Lung (tissue), 12 donors: ENCODE measurements around the gene MPZL1. TPM values are rescaled to one million over a fixed set of nuclear protein-coding genes. Genes with fewer than 3 reads are reported as not detected.

ENCODE experiments used
- ATAC-seq: fragments of 200-7000 bp; cut with Tn5 transposase; one replicate; pipeline ENCODE4 v1.9.1; 2020; ENCODE audit warnings: moderate number of reproducible peaks; ENCODE audit not compliant: insufficient read depth, low FRiP score
- DNase-seq, 3 donors: peaks; one replicate each; pipeline ENCODE4 v3.0.0-alpha.2; 2013 to 2017
- H3K27ac ChIP-seq, 2 donors: one replicate each; pipeline ENCODE4 v1.5.1; 2013; ENCODE audit warnings: mild to moderate bottlenecking in 2 of 2, moderate library complexity in 2 of 2, control low read depth in 1 of 2, inconsistent platforms in 1 of 2, low read depth in 1 of 2, low read length in 1 of 2
- H3K27me3 ChIP-seq, 3 donors: one replicate each; pipeline ENCODE4 v1.5.1; 2013; ENCODE audit warnings: low read length in 2 of 3; ENCODE audit not compliant: control insufficient read depth in 3 of 3, insufficient read depth in 3 of 3
- H3K36me3 ChIP-seq, 4 donors: one replicate each; pipeline ENCODE4 v1.5.1; 2013; ENCODE audit warnings: low read length in 4 of 4, mild to moderate bottlenecking in 1 of 4, moderate library complexity in 1 of 4; ENCODE audit not compliant: control insufficient read depth in 4 of 4, insufficient read depth in 4 of 4
- H3K4me1 ChIP-seq, 5 donors: one replicate each; pipeline ENCODE4 v1.5.1; 2013; ENCODE audit warnings: low read length in 5 of 5, mild to moderate bottlenecking in 2 of 5, moderate library complexity in 1 of 5; ENCODE audit not compliant: control insufficient read depth in 5 of 5, insufficient read depth in 5 of 5
- H3K4me3 ChIP-seq: one replicate; pipeline ENCODE4 v1.5.1; 2013; ENCODE audit warnings: mild to moderate bottlenecking, control low read depth, moderate library complexity
- H3K9ac ChIP-seq, 2 donors: one replicate each; pipeline ENCODE4 v1.5.1; 2013; ENCODE audit warnings: low read length in 2 of 2, control low read depth in 1 of 2; ENCODE audit not compliant: insufficient read depth in 1 of 2
- H3K9me3 ChIP-seq, 4 donors: one replicate each; pipeline ENCODE4 v1.5.1; 2013; ENCODE audit warnings: low read length in 3 of 4, mild to moderate bottlenecking in 1 of 4, moderate library complexity in 1 of 4; ENCODE audit not compliant: control insufficient read depth in 4 of 4, insufficient read depth in 3 of 4
- WGBS, 2 donors: extraction: QIAGEN DNeasy Blood & Tissue Kit; methylation state at CpG; one replicate each; pipeline ENCODE4 v1.1.7; 2013; 5-methylcytosine and 5-hydroxymethylcytosine counted together
- polyA plus RNA-seq, 2 donors: library from polyadenylated mRNA; stranded (reverse); fragments of 200-250 nt; gene quantifications; one replicate each; pipeline ENCODE4 v1.2.1, GENCODE V29; 2013
- total RNA-seq, 2 donors: library from RNA; depleted of rRNA in 1 of 2; stranded (reverse); fragments of >200 nt in 1 of 2; gene quantifications; one replicate each; pipeline ENCODE4 v1.2.1, GENCODE V29; 2014 to 2021
- TF ChIP-seq, protein P1 (sequence below): IDR thresholded peaks from 2 replicates; pipeline ENCODE4 v1.5.1; 2012; ENCODE audit warnings: mild to moderate bottlenecking; ENCODE audit errors: control extremely low read depth, extremely low read depth
- donor health status: control.
- donor health status: control.
- donor health status: Bipolar disorder and iron deficiency.
- donor health status: healthy.
- donor health status: DM: yes; HTN: yes; CAD: no.

MPZL1 gene
- total and polyA plus RNA-seq, 4 donors, result 25.3 to 116 (median 77.0) TPM

GRCh38 chr1:167821969-167822685 is 100.3 kb downstream of the MPZL1 start:
- H3K36me3 ChIP-seq, result no peaks in the 10 kb centered on the region
- no peak for DNase-seq
- H3K27ac ChIP-seq, result no peak overlapping the region
- no peak for ATAC-seq
- no peaks in the 10 kb centered on the region for H3K27me3 ChIP-seq
- peaks cover 0 to 1% (median 0%) of the 10 kb centered on the region in 4 donors for H3K9me3 ChIP-seq
- H3K9ac ChIP-seq, result no peak overlapping the region
- no peak overlapping the region for H3K4me3 ChIP-seq
- TF ChIP-seq, protein P1, sequence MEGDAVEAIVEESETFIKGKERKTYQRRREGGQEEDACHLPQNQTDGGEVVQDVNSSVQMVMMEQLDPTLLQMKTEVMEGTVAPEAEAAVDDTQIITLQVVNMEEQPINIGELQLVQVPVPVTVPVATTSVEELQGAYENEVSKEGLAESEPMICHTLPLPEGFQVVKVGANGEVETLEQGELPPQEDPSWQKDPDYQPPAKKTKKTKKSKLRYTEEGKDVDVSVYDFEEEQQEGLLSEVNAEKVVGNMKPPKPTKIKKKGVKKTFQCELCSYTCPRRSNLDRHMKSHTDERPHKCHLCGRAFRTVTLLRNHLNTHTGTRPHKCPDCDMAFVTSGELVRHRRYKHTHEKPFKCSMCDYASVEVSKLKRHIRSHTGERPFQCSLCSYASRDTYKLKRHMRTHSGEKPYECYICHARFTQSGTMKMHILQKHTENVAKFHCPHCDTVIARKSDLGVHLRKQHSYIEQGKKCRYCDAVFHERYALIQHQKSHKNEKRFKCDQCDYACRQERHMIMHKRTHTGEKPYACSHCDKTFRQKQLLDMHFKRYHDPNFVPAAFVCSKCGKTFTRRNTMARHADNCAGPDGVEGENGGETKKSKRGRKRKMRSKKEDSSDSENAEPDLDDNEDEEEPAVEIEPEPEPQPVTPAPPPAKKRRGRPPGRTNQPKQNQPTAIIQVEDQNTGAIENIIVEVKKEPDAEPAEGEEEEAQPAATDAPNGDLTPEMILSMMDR, result no peak
- no peaks in the 10 kb centered on the region for H3K4me1 ChIP-seq
- whole genome bisulfite sequencing, 2 donors, result 72 to 84% methylated on average over 4 of the region's 4 CpGs

DNA sequence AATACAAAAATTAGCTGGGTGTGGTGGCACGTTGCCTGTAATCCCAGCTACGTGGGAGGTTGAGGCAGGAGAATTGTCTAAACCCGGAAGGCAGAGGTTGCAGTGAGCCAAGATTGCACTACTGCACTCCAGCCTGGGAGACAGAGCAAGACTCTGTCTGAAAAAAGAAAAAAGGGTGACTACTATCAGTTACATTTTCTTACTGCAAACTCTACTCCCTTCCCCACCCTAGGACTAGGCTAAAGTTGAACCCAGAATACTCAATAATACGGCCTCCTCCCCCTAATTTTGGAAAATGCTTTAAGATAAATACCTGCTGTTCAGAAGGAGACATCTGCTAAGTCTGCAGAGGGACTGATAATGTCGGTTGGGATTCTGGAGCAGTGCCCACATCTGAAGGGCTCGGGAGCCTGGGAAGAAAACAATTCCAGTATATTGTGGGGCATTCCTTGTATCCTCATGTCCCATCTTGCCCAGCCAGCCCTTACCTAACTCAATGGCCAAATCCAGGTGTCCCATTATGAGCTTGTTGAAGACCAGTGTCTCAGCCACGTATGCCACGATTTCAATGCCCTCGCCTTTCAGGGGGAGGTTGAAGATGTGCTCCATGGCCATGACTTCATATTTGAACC is 102.5 kb downstream of the MPZL1 start:
- H3K4me3 ChIP-seq, result no peak overlapping the region
- H3K27me3 ChIP-seq, result no peaks in the 10 kb centered on the region
- DNase-seq, result no peak
- WGBS, 2 donors, result 82 to 83% methylated on average over 9 of the region's 9 CpGs
- TF ChIP-seq, protein P1, result no peak
- ATAC-seq, result no peak
- H3K36me3 ChIP-seq, result no peaks in the 10 kb centered on the region
- H3K27ac ChIP-seq, result no peak overlapping the region
- no peak overlapping the region for H3K9ac ChIP-seq
- H3K9me3 ChIP-seq, result peaks cover 0 to 1% (median 0%) of the 10 kb centered on the region in 4 donors
- no peaks in the 10 kb centered on the region for H3K4me1 ChIP-seq

- H3K27me3 ChIP-seq, result no peaks in the 10 kb centered on the region
- no peak for DNase-seq
Measured at GRCh38 chr1:167825419-167826079, 103.8 kb downstream of the MPZL1 start.

More at GRCh38 chr1:167825419-167826079, 103.8 kb downstream of the MPZL1 start:
- H3K9me3 ChIP-seq, result peaks cover 0 to 1% (median 0%) of the 10 kb centered on the region in 4 donors
- H3K4me3 ChIP-seq, result no peak overlapping the region
- H3K9ac ChIP-seq, result no peak overlapping the region
- ATAC-seq, result no peak
- TF ChIP-seq, protein P1, result no peak
- H3K27ac ChIP-seq, result no peak overlapping the region
- no peaks in the 10 kb centered on the region for H3K4me1 ChIP-seq
- no peaks in the 10 kb centered on the region for H3K36me3 ChIP-seq
- WGBS, 2 donors, result 87 to 94% methylated on average over 4 of the region's 4 CpGs
